GM19463 (cell line): ENCODE results near the gene SNAP29.
"Not testable (repeated sequence)": the region's sequence is repeated elsewhere in the genome, so short reads cannot be mapped to it uniquely, and the experiment has no call there.

Experiments used
- ATAC-seq: cut with Tn5 transposase; IDR thresholded peaks from one replicate; pipeline ENCODE4 v1.9.1; 2021; ENCODE audit warnings: mild to moderate bottlenecking, moderate library complexity; ENCODE audit not compliant: unreplicated experiment

SNAP29 gene

DNA sequence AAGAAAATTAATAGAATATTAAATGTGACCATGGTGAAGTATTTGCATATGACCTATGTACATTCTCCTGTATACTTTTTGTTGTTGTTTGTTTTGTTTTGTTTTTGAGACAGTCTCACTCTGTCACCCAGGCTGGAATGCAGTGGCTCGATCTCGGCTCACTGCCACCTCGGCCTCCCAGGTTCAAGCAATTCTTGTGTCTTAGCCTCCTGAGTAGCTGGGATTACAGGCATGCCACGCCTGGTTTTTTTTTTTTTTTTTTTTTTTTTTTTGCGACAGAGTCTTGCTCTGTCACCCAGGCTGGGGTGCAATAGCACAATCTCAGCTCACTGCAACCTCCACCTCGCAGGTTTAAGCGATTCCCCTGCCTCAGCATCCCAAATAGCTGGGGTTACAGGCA is 38.9 kb downstream of the SNAP29 start:
- ATAC-seq: not testable (repeated sequence)

DNA sequence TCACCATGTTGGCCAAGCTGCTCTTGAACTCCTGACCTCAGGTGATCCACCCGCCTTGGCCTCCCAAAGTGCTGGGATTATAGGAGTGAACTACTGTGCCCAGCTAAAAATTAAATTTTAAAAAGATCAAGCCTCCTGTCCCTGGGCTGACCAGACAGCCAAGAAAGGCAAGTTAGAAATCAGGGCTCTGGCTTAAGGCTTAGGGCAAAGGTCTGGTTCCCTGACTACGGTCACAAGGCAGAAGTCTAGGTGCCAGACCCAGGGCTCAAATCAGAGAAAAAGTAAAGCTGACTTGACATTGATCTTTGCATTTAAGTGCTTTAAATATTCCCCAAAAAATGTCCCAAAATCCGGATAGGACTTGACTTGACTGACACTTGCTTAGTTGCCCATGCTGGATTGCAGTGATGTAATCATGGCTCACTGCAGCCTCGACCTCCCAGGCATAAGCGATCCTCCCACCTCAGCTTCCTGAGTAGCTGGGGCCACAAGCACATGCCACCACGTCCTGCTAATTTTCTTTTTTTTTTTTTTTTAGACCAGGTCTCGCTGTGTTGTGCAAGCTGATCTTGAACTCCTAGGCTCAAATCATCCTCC is 41.1 kb downstream of the SNAP29 start:
- ATAC-seq: no peak

DNA sequence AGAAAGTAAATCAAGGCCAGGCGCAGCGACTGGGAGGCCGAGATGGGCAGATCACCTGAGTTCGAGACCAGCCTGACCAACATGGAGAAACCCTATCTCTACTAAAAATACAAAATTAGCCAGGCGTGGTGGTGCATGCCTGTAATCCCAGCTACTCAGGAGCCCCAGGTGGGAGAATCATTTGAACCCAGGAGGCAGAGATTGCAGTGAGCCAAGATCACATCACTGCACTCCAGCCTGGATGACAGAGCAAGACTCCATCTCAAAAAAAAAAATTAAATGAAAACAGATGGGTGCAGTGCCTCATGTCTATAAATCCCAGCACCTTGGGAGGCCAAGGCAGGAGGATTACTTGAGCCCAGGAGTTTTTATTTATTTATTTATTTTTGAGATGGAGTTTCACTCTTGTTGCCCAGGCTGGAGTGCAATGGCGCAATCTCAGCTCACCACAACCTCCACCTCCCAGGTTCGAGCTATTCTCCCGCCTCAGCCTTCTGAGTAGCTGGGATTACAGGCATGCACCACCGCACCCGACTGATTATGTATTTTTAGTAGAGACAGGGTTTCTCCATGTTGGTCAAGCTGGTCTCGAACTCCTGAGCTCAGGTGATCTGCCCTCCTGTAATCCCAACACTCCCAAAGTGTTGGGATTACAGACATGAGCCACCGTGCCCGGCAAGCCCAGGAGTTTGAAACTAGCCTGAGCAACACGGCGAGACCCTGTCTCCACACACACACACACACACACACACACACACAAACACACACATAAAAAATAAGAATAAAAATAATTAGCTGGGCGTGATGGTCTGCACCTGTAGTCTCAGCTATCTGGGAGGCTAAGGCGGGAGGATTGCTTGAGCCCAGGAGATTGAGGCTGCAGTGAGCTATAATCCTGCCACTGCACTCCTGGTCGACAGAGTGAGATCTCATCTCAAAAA is 42.6 kb downstream of the SNAP29 start:
- ATAC-seq: not testable (repeated sequence)

DNA sequence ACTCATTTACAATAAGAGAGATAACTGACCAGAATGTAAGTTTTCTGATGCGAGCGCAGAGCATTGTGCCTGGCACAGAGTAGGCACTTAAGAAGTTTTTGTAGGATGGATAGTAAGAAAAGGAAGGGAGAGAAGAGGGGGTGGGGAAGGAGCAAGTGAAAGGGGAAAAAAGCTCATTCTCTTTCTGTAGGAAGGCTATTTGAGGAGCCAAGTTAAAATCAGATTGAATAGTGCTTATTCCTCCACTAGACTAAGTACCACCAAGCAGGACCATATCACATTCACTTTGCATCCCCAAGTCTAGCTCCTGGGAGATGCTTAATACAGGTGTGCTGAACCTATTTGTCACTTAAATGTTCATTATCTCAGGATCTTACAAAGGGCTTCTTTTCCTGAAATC is 44.3 kb downstream of the SNAP29 start:
- no peak for ATAC-seq

DNA sequence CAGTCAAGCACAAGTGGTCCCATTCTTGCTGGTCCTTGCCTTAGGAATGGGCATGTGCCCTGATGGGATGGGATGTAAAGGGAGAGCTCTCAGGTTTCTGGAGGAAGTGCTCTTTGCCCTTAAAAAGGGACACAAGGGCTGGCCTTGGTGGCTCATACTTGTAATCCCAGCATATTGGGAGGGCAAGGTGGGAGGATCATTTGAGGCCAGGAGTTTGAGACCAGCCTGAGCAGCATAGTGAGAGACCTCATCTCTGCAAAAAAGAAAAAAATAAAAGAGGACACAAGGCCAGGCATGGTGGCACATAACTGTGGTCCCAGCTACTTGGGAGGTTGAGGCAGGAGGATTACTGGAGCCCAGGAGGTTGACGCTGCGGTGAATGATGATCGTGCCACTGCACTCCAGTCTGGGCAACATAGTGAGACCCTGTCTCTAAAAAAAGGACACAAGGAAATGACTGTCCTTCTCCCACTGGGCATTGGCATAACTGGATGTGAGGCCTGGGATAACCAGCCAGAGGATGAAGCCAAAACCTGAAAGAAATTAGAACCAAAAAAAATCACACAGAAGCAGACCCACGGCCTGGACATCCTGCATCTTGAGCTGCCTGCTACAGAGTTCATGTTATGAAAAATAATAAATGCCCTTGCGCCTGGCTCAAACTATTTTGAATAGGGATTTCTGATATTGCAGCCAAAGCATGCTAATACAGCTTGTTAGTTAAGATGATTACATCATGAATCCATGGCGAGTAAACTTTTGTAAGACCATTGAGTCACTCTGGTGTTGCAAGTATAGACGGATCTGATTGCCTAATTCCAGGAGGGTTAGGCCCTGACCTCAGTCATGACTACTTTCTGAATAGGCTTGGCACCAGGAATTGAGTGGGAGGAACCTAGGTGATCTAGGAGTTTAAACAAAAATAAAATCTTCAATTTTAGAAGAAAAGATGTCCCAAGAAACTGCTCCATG is 45.5 kb downstream of the SNAP29 start:
- ATAC-seq: no peak

DNA sequence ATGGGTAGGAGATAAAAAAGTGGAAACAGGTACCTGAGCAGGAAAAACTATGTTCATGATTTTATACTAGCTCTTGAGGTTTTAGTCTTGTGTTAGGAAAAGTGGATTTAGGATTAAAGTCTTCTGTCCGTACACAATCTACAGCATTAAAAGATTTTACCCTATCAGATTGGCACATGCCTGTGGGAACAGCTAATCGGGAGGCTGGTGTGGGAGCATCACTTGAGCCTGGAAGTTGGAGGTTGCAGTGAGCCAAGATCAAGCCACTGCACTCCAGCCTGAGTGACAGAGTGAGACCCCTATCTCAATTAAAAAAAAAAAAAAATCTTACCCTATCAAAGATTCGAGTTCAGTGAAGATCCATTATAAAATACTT is 46.2 kb downstream of the SNAP29 start:
- ATAC-seq: no peak

DNA sequence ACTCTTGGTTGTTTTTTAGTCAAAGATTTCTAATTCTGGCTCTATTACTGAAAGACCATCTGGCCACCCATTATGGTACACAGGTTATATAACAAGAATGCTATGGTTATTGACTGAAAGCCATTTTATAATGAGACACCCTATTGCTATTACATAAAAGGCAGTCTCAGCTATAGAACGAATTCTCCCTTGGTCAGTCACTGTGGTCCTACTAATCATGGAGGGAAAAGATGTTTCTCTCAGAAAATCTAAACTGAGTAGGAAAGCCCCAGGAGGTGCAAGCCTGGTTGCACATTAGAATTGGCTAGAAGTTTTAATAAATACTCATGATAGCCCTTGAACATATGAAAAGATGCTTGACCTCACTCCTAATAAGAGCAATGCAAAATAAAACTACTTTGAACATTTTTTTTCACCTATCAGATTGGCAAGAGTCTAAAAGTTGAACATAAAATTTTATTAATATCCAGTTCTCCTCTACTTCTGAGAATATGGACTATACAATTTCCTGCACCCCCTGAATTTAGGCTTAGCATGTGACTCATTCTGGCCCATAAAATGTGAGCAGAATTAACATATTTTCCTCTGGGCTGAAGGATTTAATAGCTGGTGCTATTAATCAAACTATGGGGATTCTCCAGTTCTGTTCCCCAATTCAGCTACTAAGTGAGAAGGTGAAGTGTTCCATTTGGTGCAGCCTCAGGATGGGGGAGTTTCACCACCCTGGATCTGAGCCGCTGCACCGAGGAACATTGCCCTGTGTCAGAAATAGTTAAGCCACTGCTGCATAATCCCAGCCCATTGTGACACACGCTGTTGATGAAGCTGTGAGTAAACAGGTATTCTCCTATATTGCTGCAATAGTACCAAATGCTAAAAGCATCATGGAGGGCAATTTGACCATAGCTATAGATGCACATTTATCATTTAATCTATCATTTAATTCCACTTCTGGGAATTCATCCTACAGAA is 46.9 kb downstream of the SNAP29 start:
- ATAC-seq: no peak

DNA sequence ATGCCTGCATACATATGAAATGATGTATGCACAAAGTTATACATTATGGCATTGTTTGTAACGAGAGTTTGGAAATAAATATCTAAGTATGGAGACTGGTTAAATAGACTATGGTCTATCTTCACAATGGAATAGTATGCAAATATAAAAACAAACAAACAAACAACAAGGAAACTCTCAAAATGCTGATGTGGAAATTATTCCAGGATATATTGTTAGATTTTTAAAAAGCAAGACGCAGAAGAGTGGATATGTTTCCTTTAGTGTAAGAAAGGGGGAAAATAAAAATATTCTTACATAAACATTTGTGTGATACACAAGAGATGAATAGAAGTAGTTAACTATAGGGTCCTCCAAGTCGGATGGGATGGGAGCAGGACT is 47.6 kb downstream of the SNAP29 start:
- ATAC-seq: no peak

DNA sequence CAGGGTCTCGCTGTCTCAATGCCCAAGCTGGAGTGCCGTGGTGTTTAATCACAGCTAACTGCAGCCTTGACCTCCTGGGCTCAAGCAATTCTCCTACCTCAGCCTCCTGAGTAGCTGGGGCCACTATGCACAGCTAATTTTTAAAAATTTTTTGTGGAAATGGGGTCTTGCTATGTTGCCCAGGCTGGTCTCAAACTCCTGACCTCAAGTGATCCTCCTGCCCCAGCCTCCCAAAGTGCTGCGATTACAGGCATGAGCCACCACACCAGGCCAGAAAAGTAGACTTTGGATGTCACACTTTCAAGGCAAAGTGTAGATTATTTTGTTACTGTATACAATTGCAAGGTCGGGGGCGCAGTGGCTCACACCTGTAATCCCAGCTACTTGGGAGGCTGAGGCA is 49.9 kb downstream of the SNAP29 start:
- ATAC-seq: not testable (repeated sequence)

DNA sequence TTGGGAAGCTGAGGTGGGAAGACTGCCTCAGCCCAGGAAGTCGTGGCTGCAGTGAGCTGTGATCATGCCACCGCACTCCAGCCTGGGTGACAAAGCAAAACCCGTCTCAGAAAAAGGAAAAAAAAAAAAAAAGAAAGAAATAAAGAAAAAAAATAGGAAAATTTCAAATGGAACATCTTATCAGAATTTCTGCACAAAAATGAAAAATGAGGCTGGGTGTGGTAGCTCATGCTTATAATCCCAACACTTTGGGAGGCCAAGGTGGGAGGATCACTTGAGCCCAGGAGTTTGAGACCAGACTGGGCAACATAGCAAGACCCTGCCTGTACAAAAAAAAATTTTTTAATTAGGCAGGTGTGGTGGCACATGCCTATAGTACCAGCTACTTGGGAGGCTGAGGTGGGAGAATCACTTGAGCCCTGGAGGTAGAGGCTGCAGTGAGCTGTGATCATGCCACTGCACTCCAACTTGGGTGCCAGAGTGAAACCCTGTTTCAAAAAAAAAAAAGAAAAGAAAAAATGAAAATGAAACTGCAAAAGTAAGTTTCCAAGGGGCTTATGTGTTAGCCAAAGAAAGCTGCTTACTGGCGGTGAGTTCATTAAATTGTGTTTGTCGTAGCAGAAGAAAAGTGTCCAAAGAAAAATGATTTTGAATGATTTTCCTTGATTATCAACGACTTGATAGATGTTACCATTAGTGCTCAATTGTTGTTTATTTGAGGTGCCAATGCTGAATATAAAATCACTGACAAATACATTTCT is 50.9 kb downstream of the SNAP29 start:
- ATAC-seq: no peak

DNA sequence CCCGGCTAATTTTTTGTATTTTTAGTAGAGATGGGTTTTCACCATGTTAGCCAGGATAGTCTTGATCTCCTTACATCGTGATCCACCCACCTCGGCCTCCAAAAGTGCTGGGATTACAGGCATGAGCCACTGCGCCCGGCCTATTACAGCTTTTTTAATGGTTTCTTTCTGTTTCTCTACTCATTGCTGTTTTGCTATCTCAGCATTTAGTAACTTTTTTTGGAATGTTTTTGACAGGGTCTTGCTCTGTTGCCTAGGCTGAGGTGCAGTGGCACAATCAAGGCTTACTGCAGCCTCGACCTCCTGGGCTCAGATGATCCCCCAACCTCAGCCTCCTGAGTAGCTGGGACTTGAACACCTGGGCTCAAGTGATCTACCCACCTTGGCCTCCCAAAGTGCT is 53.7 kb downstream of the SNAP29 start:
- no peak for ATAC-seq

DNA sequence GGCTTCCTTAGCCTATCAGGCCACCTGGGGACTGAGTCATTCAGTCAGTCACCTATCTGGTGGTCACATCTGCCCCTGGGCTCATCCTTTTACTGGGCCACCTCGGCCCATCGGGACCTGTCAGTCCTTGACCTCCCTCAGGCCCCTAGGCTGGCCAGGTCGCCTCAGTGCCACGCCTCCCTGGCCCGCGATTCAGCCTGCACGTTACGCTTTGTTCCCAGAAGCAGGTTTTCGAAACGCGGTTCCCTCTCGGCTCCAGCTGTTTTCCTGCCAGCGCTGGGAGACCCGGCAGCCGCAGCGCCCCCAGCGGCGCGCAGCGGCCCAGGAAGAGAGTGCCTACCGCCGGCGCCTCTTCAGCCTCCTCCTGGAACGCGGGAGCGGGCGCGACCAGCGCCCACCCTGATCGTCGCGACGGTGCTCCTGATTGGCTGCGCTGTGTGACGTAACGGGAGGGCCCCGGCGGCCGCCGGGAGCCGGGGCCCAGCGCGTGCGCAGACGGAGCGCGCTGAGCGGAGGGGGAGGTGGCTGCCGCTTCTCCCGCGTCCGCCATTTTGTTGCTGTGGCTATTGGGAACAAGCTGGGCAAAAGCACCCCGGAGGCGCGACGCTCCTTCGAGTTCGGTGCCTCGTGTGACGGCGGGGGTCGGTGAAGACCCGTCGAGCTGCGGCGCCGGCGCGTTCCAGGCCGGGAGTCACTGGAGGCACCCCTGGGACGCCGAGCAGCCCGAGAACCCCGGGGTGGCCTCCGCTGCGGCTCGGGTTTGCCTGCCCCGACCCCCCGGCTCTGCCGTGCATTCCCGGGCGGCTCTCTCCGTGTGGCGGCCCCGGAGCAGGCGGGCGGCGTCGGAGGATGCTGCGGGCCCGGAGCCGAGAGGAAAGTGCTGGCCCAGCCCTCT is 58.4 kb downstream of the SNAP29 start, which contains the start of gene CRKL:
Gene CRKL, plus strand, starts transcription at position 492 of the 895 bp plus-strand sequence. CDS start 528 bp downstream, outside the sequence.
- ATAC-seq: peak; percentile 95

DNA sequence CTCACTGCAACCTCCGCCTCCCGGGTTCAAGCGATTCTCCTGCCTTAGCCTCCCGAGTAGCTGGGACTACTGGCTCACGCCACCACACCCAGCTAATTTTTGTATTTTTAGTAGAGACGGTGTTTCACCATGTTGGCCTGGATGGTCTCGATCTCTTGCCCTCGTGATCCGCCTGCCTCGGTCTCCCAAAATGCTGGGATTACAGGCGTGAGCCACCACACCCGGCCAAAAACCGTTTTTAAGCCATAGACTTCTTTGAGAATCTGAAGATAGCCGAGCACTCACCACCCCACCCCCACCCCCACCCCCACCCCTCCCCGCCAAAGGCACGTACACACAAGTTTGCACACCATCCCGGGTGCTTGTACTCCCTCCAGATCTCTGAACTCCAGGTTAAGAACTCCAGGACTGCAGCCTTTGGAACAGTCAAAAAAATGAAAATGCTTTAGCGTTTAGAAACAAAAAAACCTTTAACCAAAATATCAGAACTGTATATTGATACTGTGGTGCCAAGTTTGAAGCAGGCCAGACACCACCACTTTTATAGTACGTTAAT is 59.9 kb downstream of the SNAP29 start:
- ATAC-seq: no peak

DNA sequence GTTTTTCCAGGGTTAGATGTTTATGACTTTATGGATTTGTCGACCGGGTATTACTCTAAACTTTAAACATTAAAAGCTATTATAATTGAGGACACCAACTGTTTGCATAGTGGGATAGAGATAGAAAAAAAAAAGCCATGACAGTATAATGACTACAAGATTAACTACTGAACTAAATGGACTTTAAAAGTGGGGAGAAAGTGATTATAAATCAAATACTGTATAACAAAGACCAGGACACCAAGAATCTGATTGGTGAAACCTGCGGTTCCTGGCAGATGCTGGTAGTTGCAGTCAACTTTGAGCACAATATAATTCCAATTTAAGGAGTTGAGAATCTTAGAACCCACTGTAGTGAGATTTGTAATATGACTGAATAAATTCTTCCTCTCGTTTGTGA is 60.9 kb downstream of the SNAP29 start:
- no peak for ATAC-seq

DNA sequence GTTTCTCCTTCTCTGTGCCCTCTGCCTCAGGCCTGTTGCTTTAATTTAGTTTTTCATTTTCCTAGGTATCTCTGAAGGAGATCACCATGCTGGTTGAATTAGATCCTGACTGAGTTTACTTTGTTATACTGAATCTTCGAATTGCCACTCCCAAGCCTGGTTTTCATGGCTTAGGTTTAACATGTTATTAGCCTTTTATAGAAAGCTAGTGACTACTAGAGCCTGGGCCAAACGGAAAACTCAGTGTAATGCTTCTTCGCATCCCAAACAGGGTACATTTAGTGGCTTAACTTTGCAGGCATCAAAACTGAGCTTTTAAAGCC is 62.0 kb downstream of the SNAP29 start:
- no peak for ATAC-seq

DNA sequence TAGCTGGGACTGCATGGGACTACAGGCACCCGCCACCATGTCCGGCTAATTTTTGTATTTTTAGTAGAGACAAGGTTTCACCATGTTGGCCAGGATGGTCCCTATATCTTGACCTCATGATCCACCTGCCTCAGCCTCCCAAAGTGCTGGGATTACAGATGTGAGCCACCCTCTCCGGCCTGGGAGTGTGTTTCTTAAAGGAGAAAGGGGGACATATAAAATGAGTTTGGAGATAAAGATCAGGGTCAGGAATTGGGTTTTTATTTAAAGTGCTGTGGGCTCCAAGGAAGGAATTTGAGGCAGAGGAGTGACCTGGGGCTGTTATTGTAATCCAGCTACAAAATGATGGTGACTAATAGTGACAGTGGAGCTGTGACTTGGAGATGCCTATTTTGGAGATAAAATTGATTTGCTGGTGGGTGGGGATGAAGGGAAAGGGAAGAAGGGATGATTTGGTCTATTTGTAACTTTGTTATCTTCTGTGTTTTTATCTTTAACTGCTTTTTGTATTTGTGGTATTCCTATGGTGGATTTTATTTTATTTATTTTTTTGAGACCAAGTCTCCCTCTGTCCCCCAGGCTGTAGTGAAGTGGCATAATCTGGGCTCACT is 63.4 kb downstream of the SNAP29 start:
- ATAC-seq: no peak

DNA sequence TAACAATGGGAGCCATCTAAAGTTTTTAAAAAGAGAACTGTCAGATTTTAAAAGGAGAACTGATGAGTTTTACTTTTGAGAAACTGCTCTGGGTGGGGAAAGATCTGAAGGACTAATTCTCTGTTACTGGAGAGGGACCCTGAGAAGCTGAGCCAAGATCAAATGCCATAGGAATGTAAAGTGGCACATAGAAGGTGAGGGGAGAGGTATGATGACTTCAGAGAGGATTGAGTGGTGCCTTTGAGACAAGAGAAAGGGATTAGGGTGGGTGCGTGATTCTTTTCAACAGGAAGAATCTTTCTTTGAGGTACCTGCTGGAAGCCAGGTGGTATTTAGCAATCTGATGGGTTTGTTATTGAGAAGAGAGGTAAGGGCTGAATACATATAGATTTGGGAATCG is 67.4 kb downstream of the SNAP29 start:
- no peak for ATAC-seq
